Esophagus squamous epithelium (tissue), 4 donors: ENCODE measurements around the gene GSG1. TPM values are rescaled to one million over a fixed set of nuclear protein-coding genes. Genes with fewer than 3 reads are reported as not detected.

Experiments used
- total RNA-seq, 4 donors: library from RNA; depleted of rRNA; stranded (reverse); fragments of >200 nt; gene quantifications; one replicate each; pipeline ENCODE4 v1.1.0, GENCODE V29; 2016

Gene GSG1
- total RNA-seq, 4 donors from 2014 or later, result not detected

Other genes starting within 250 kb of the GSG1 start
- gene GPRC5A, start 212.1 kb downstream of the GSG1 start, total RNA-seq, result 10 to 100 TPM in 1 of 4 donors, 1 to 10 TPM in 3; 3.9 to 18.5 (median 8.5) TPM
- gene GPRC5D, start 151.5 kb downstream of the GSG1 start, total RNA-seq, result under 1 TPM in 1 of 4 donors, not detected in 3; 0.95 TPM
- gene HEBP1, start 103.4 kb downstream of the GSG1 start, total RNA-seq, result 10 to 100 TPM; 17.0 to 50.9 (median 23.9) TPM
- 1 to 10 TPM; 3.1 to 8.0 (median 3.9) TPM for gene FAM234B, start 59.3 kb downstream of the GSG1 start, total RNA-seq
- gene EMP1, start 93.1 kb upstream of the GSG1 start, total RNA-seq, result 1,000 to 10,000 TPM; 2,742 to 8,541 (median 3,206) TPM